ENCODE data around the gene RAC2. TPM values are rescaled to one million over a fixed set of nuclear protein-coding genes. Genes with fewer than 3 reads are reported as not detected.

RAC2 gene
- total RNA-seq, 4 donors from 2014 or later = 17.3 to 27.1 (median 19.6) TPM

DNA sequence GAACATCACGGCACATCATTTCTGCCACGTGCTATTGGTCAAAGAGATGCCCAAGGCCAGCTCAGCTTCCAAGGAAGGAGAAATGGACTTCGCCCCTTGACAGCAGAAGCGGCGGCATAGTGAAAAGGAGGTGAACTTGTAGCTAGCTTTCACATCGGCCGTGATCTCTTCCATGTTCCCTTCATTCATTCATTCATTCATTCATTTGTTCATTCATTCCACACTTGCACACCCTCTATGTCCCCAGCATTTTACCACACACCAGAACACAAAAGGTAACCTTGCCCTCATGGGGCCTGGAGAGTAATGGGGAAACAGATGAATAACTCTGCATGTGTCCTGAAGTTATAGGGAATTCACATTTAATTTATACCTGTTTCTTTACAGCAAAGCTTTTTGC lies 37.1 kb upstream of the RAC2 start:
- 96 to 97% methylated on average over 7 of the region's 7 CpGs for WGBS, 2 donors
- H3K36me3 ChIP-seq = no peaks in the 10 kb centered on the region
- intact Hi-C loops (cut with DNase I) = no loop called here
- H3K4me3 ChIP-seq = no peak overlapping the region
- no peaks in the 10 kb centered on the region for H3K9me3 ChIP-seq
- H3K27me3 ChIP-seq = peaks cover 0 to 73% (median 0%) of the 10 kb centered on the region in 4 donors
- peaks cover 0 to 8% (median 7%) of the 10 kb centered on the region in 3 donors for H3K4me1 ChIP-seq
- TF ChIP-seq, protein P1, sequence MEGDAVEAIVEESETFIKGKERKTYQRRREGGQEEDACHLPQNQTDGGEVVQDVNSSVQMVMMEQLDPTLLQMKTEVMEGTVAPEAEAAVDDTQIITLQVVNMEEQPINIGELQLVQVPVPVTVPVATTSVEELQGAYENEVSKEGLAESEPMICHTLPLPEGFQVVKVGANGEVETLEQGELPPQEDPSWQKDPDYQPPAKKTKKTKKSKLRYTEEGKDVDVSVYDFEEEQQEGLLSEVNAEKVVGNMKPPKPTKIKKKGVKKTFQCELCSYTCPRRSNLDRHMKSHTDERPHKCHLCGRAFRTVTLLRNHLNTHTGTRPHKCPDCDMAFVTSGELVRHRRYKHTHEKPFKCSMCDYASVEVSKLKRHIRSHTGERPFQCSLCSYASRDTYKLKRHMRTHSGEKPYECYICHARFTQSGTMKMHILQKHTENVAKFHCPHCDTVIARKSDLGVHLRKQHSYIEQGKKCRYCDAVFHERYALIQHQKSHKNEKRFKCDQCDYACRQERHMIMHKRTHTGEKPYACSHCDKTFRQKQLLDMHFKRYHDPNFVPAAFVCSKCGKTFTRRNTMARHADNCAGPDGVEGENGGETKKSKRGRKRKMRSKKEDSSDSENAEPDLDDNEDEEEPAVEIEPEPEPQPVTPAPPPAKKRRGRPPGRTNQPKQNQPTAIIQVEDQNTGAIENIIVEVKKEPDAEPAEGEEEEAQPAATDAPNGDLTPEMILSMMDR (IDR thresholded peaks at IDR 0.05) = no peak
- TF ChIP-seq POLR2A (IDR thresholded peaks at IDR 0.05) = no peak
- no peak for DNase-seq
- no peak overlapping the region for H3K27ac ChIP-seq

DNA sequence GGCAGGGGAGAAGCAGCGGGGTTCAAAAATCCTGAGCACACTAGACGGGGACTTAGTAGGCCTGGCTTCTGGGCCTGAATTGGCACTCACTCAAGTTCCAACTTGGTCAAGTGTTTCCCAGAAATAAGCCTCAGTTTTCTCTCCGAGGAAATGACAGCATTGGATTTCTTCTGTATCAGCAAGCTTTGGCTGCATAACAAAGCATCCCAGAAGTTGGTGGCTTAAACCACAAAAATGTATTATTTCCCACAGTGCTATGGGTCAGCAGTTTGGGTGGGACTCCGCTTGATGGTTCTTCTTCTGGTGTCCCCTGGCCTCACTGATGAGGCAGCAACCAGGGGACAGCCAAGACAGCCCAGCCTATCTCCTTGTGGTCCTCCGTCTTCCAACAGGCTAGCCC lies 36.6 kb upstream of the RAC2 start:
- H3K36me3 ChIP-seq = no peaks in the 10 kb centered on the region
- peaks cover 0 to 7% (median 4%) of the 10 kb centered on the region in 3 donors for H3K4me1 ChIP-seq
- peaks cover 0 to 73% (median 0%) of the 10 kb centered on the region in 4 donors for H3K27me3 ChIP-seq
- TF ChIP-seq, protein P1 (IDR thresholded peaks at IDR 0.05) = no peak
- TF ChIP-seq POLR2A (IDR thresholded peaks at IDR 0.05) = no peak
- H3K9me3 ChIP-seq = no peaks in the 10 kb centered on the region
- H3K4me3 ChIP-seq = no peak overlapping the region
- H3K27ac ChIP-seq = no peak overlapping the region
- no peak for DNase-seq
- WGBS, 2 donors = 89 to 100% methylated on average over 4 to 5 of the region's 5 CpGs
- intact Hi-C loops (cut with DNase I) = no loop called here

DNA sequence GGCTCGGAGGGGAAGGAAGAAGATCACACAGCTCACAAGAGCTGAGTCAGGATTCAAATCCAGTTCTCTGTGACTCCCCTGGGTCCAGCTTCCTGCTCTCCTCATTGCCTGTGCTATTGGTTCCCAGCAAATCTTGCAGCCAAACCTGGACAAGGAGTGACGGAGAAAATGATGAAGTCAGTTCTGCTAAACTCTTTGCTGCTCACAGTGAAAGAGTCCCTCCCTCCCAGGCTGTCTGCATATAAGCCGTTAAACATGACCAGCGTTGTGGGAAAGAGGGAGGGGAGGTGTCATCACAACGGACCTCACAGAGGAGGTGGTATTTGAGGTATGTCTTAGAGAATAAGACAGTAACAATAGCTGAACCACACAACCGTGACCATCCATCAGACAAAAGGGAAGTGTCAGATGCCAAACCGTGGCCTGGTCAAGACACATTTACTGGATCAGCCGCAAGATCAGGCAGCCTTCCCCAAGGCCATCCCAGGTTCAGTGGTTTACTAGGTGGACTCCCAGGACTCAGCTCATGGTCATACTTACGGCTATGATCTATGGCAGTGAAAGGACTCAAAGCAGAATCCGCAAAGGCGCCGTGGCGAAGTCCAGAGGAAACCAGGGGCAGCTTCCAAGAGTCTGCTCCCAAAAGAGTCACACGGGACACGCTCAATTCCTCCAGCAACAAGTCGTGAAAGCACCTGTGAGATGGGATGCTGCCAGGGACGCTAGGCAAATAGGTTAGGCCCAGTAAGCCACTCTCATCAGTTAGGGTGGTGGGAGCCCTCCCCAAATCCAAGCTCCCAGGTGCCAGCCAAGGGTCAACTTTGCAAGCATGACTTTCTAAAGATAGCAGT lies 35.5 kb upstream of the RAC2 start:
- H3K4me1 ChIP-seq = peaks cover 0 to 7% (median 0%) of the 10 kb centered on the region in 3 donors
- H3K27ac ChIP-seq = no peak overlapping the region
- intact Hi-C loops (cut with DNase I) = no loop called here
- no peak for TF ChIP-seq POLR2A (IDR thresholded peaks at IDR 0.05)
- TF ChIP-seq, protein P1 (IDR thresholded peaks at IDR 0.05) = no peak
- H3K4me3 ChIP-seq = no peak overlapping the region
- no peak for DNase-seq
- no peaks in the 10 kb centered on the region for H3K9me3 ChIP-seq
- peaks cover 0 to 71% (median 0%) of the 10 kb centered on the region in 4 donors for H3K27me3 ChIP-seq
- no peaks in the 10 kb centered on the region for H3K36me3 ChIP-seq
- 62 to 76% methylated on average over 6 to 16 of the region's 17 CpGs for WGBS, 2 donors

DNA sequence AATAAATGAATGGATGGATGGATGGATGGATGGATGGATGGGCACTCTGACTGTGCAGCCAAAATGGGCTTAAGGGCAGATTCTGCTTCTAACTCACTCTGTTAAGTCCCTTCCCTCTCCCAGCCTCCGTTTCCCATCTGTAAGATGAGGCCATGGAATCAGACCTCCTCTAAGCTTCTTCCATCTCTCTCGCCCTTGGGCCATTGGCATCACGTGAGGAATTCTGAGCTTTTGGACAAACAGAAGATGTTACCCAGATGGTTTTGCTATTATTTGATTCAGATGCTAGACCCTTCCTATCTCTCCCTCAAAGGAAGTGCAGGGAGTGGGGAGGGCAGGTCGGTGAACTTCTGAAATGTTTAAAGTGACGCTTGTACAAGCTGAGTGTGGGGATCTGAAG lies 34.2 kb upstream of the RAC2 start:
- TF ChIP-seq, protein P1 (IDR thresholded peaks at IDR 0.05) = no peak
- peaks cover 0 to 7% (median 0%) of the 10 kb centered on the region in 3 donors for H3K4me1 ChIP-seq
- WGBS, 2 donors = 50 to 65% methylated on average over 3 to 5 of the region's 5 CpGs
- peaks cover 0 to 71% (median 0%) of the 10 kb centered on the region in 4 donors for H3K27me3 ChIP-seq
- no peaks in the 10 kb centered on the region for H3K9me3 ChIP-seq
- no peak overlapping the region for H3K4me3 ChIP-seq
- H3K27ac ChIP-seq = no peak overlapping the region
- DNase-seq = no peak
- no peaks in the 10 kb centered on the region for H3K36me3 ChIP-seq
- intact Hi-C loops (cut with DNase I) = no loop called here

DNA sequence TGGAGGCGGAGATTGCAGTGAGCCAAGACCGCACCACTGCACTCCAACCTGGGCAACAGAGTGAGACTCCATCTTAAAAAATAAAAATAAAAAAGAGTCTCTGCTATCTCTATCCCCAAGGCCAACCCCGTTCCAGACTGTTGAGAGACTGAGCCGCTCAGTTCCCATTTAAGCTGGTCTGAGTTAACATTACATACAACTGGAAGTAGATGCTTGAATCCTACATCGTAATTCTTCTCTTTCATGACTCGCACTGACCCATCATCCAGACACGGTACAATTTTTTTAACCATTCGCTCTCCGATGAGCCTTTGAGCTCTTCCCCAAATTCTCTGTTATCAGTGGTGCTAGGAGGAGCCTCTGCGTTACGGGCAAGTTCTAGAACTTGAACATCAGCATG lies 33.3 kb upstream of the RAC2 start:
- DNase-seq = no peak
- 65 to 78% methylated on average over 10 to 11 of the region's 11 CpGs for WGBS, 2 donors
- no peaks in the 10 kb centered on the region for H3K36me3 ChIP-seq
- H3K27ac ChIP-seq = no peak overlapping the region
- TF ChIP-seq, protein P1 (IDR thresholded peaks at IDR 0.05) = no peak
- TF ChIP-seq POLR2A (IDR thresholded peaks at IDR 0.05) = no peak
- intact Hi-C loops (cut with DNase I) = no loop called here
- H3K4me3 ChIP-seq = no peak overlapping the region
- peaks cover 0 to 71% (median 0%) of the 10 kb centered on the region in 4 donors for H3K27me3 ChIP-seq
- no peaks in the 10 kb centered on the region for H3K9me3 ChIP-seq
- H3K4me1 ChIP-seq = peaks cover 0 to 7% (median 0%) of the 10 kb centered on the region in 3 donors
